HepG2 (cell line): Measurements from ENCODE around the gene CLDND2. TPM values are rescaled to one million over a fixed set of nuclear protein-coding genes. Genes with fewer than 3 reads are reported as not detected.

Experiments used
- AGO1 ChIP-seq: fragments of 200-400 bp; formaldehyde crosslinking; IDR thresholded peaks from 2 replicates; pipeline ENCODE4 v1.6.1; 2017; ENCODE audit warnings: mild to moderate bottlenecking, low read depth, low read length, moderate library complexity; ENCODE audit not compliant: poor library complexity, severe bottlenecking
- CBX1 ChIP-seq: IDR thresholded peaks from one replicate; pipeline ENCODE4 v1.6.1; 2016; ENCODE audit warnings: antibody characterized with exemption, low read depth
- CHD4 ChIP-seq: fragments of 200-600 bp; sonication (generic); IDR thresholded peaks from 2 replicates; pipeline ENCODE4 v1.7.0; 2017; ENCODE audit warnings: mild to moderate bottlenecking, low read length, borderline replicate concordance
- DR1 ChIP-seq: sonication (generic); formaldehyde crosslinking; IDR thresholded peaks from 2 replicates; pipeline ENCODE4 v1.8.0; 2021; ENCODE audit warnings: mild to moderate bottlenecking, missing genetic modification reagents, inconsistent platforms
- ELF3 ChIP-seq: IDR thresholded peaks from 2 replicates; pipeline ENCODE4 v1.6.1; 2016; ENCODE audit warnings: missing genetic modification reagents, missing compliant biosample characterization
- ETV5 ChIP-seq: IDR thresholded peaks from 2 replicates; pipeline ENCODE4 v1.6.1; 2018; ENCODE audit warnings: missing biosample characterization, missing genetic modification reagents, inconsistent platforms, borderline replicate concordance
- HDAC2 ChIP-seq: sonication (generic); formaldehyde crosslinking; IDR thresholded peaks from 2 replicates; pipeline ENCODE4 v1.4.0; 2020; ENCODE audit warnings: missing genetic modification reagents
- HMG20A ChIP-seq: IDR thresholded peaks from 2 replicates; pipeline ENCODE4 v1.6.1; 2016; ENCODE audit warnings: borderline replicate concordance
- HOXA3 ChIP-seq: sonication (generic); formaldehyde crosslinking; IDR thresholded peaks from 2 replicates; pipeline ENCODE4 v1.5.0; 2020; ENCODE audit warnings: missing genetic modification reagents
- LCORL ChIP-seq, 2 experiments: fragments of 450-650 bp in 1 of 2; sonication (generic) in 1 of 2; formaldehyde crosslinking in 1 of 2; IDR thresholded peaks; 2 replicates each; pipeline versions ENCODE4 v1.5.0 to v1.6.1; 2017 to 2020; ENCODE audit warnings: antibody characterized with exemption in 1 of 2, missing genetic modification reagents in 1 of 2
- MYC ChIP-seq: sonication (generic); formaldehyde crosslinking; IDR thresholded peaks from 2 replicates; pipeline ENCODE4 v1.9.0; 2021; ENCODE audit warnings: missing genetic modification reagents, borderline replicate concordance
- NKX3-1 ChIP-seq: sonication (generic); formaldehyde crosslinking; IDR thresholded peaks from 2 replicates; pipeline ENCODE4 v1.5.0; 2020; ENCODE audit warnings: missing genetic modification reagents
- PHF8 ChIP-seq: sonication (generic); formaldehyde crosslinking; IDR thresholded peaks from 2 replicates; pipeline ENCODE4 v1.5.0; 2020; ENCODE audit warnings: missing genetic modification reagents
- RFXANK ChIP-seq: IDR thresholded peaks from 2 replicates; pipeline ENCODE4 v1.6.1; 2016
- SP2 ChIP-seq: sonication (generic); formaldehyde crosslinking; IDR thresholded peaks from 2 replicates; pipeline ENCODE4 v1.5.1; 2020; ENCODE audit warnings: mild to moderate bottlenecking, missing genetic modification reagents
- TBX2 ChIP-seq: sonication (generic); formaldehyde crosslinking; IDR thresholded peaks from 2 replicates; pipeline ENCODE4 v1.5.0; 2020; ENCODE audit warnings: missing genetic modification reagents, mild to moderate bottlenecking, borderline replicate concordance
- TGIF2 ChIP-seq: IDR thresholded peaks from 2 replicates; pipeline ENCODE4 v1.6.1; 2016; ENCODE audit warnings: control low read depth, missing compliant biosample characterization
- ZNF180 ChIP-seq: sonication (generic); formaldehyde crosslinking; IDR thresholded peaks from 2 replicates; pipeline ENCODE4 v1.4.0; 2020; ENCODE audit warnings: low read depth, missing genetic modification reagents, borderline replicate concordance
- ZNF550 ChIP-seq: sonication (generic); formaldehyde crosslinking; IDR thresholded peaks from 2 replicates; pipeline ENCODE4 v1.4.0; 2020; ENCODE audit warnings: mild to moderate bottlenecking, missing genetic modification reagents, borderline replicate concordance
- ZNF790 ChIP-seq: sonication (generic); formaldehyde crosslinking; IDR thresholded peaks from 2 replicates; pipeline ENCODE4 v1.8.0; 2022; ENCODE audit warnings: missing genetic modification reagents, mild to moderate bottlenecking, borderline replicate concordance
- ZNF792 ChIP-seq: IDR thresholded peaks from 2 replicates; pipeline ENCODE4 v1.6.1; 2016
- ZSCAN25 ChIP-seq: sonication (generic); formaldehyde crosslinking; IDR thresholded peaks from 2 replicates; pipeline ENCODE4 v1.8.0; 2022; ENCODE audit warnings: mild to moderate bottlenecking, missing genetic modification reagents
- ZZZ3 ChIP-seq: sonication (generic); formaldehyde crosslinking; IDR thresholded peaks from 2 replicates; pipeline ENCODE4 v1.4.0; 2020; ENCODE audit warnings: missing genetic modification reagents, mild to moderate bottlenecking, borderline replicate concordance
- polyA plus RNA-seq, 8 experiments: library from polyadenylated mRNA; depleted of rRNA in 3 of 8; stranded (reverse) in 7 of 8; unstranded in 1 of 8; fragments of >200 nt; fragmentation: Illumina TruSeq in 4 of 8; extraction: Trizol in 4 of 8; gene quantifications; 2 replicates each; pipeline versions ENCODE4 v1.2.1 to v1.2.3, GENCODE V29; 2011 to 2016; ENCODE audit warnings: low read depth in 4 of 8, missing spikeins in 1 of 8, mixed read lengths in 1 of 8; ENCODE audit not compliant: insufficient read depth in 1 of 8
- total RNA-seq, 5 experiments: library from RNA; depleted of rRNA; stranded (reverse); fragments of >200 nt; fragmentation: Illumina TruSeq; extraction: Trizol; gene quantifications; 2 replicates each; pipeline ENCODE4 v1.2.3, GENCODE V29; 2016; ENCODE audit warnings: low read depth in 1 of 5
- TF ChIP-seq, protein P1 (sequence below): sonication (generic); formaldehyde crosslinking; IDR thresholded peaks from 2 replicates; pipeline ENCODE4 v1.5.0; 2020; ENCODE audit warnings: mild to moderate bottlenecking, missing genetic modification reagents, borderline replicate concordance
- TF ChIP-seq, protein P2 (sequence below): sonication (generic); formaldehyde crosslinking; IDR thresholded peaks from 2 replicates; pipeline ENCODE4 v1.5.1; 2020; ENCODE audit warnings: mild to moderate bottlenecking, missing genetic modification reagents, moderate library complexity
- TF ChIP-seq, protein P3 (sequence below): sonication (generic); formaldehyde crosslinking; IDR thresholded peaks from 2 replicates; pipeline ENCODE4 v1.8.0; 2022; ENCODE audit warnings: missing genetic modification reagents, low read depth, mild to moderate bottlenecking, borderline replicate concordance

The CLDND2 gene
- total and polyA plus RNA-seq, 2 of the 13 experiments (the other 11 are each of a cell fraction or from before 2014, with no cell fraction given) = 0.84 to 1.8 TPM

DNA sequence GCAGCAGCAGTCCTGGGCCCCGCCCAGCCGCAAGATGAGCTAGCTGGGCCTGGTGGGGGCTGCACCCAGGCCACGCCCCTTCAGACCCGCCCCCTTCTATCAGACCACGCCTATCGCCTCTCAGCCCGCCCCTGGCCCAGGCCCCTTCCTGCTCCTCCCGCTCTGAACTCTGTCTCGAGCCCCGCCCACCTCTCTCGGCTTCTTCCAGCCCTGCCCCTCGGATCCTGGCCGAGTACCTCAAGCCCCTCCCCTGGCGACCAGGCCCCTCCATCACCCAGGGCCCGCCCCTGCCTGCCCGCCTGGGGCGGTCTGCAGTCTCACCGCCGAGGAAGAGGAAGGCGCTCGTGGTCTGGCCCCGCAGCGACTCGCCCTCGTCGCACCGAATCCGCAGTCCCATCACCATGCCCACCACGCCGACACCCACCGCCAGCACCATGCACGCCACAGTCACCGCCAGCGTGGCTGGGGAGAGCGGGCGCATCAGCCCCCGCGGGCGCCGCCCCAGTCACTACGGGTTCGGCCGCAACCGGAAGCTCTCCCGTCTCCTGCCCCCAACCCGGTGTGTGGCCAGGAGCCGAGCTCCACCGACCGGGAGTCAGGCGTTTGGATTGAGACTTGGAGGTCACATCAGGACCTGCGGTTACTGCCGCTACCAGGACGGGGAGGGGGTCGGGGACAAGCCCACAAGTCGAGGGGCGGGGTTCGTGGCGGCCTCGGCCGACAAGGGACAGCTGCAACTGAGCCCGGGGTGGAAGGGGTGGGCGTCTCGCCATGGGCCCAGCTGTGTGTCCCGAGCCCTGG is 1.0 kb downstream of the CLDND2 start (continued):
- TF ChIP-seq LCORL (IDR thresholded peaks at IDR 0.05) = no peak
- peak; percentile 46; the same call in 1 of the 2 replicates for TF ChIP-seq LCORL (CRISPR knock-in tag; IDR thresholded peaks at IDR 0.05)
- TF ChIP-seq NKX3-1 (CRISPR knock-in tag) = no peak; the same call in 1 of the 2 replicates
- TF ChIP-seq ETV5 = peak; percentile 82
- TF ChIP-seq HOXA3 (CRISPR knock-in tag) = peak; percentile 56; the same call in 1 of the 2 replicates
- peak; percentile 31; the same call in 1 of the 2 replicates for TF ChIP-seq ELF3 (CRISPR knock-in tag)
- TF ChIP-seq CBX1 = no peak
- TF ChIP-seq ZZZ3 (CRISPR knock-in tag) = 0 out of 2 replicates have a peak, but pooled peaks have one; percentile 47
- peak; percentile 78 for TF ChIP-seq DR1
- 0 out of 2 replicates have a peak, but pooled peaks have one; percentile 51 for TF ChIP-seq ZNF790 (CRISPR knock-in tag)
- peak; percentile 31; the same call in 1 of the 2 replicates for TF ChIP-seq TBX2 (CRISPR knock-in tag)
- TF ChIP-seq MYC (CRISPR knock-in tag) = peak; percentile 79
- 0 out of 2 replicates have a peak, but pooled peaks have one; percentile 10 for TF ChIP-seq TGIF2
- peak; percentile 52 for TF ChIP-seq SP2 (CRISPR knock-in tag)
- peak; percentile 59 for TF ChIP-seq AGO1
- TF ChIP-seq ZSCAN25 (CRISPR knock-in tag) = peak; percentile 73
- no peak for TF ChIP-seq RFXANK (CRISPR knock-in tag)
- peak; percentile 58 for TF ChIP-seq ZNF792 (CRISPR knock-in tag)
- 0 out of 2 replicates have a peak, but pooled peaks have one; percentile 14 for TF ChIP-seq HMG20A (CRISPR knock-in tag)
- TF ChIP-seq, protein P1, sequence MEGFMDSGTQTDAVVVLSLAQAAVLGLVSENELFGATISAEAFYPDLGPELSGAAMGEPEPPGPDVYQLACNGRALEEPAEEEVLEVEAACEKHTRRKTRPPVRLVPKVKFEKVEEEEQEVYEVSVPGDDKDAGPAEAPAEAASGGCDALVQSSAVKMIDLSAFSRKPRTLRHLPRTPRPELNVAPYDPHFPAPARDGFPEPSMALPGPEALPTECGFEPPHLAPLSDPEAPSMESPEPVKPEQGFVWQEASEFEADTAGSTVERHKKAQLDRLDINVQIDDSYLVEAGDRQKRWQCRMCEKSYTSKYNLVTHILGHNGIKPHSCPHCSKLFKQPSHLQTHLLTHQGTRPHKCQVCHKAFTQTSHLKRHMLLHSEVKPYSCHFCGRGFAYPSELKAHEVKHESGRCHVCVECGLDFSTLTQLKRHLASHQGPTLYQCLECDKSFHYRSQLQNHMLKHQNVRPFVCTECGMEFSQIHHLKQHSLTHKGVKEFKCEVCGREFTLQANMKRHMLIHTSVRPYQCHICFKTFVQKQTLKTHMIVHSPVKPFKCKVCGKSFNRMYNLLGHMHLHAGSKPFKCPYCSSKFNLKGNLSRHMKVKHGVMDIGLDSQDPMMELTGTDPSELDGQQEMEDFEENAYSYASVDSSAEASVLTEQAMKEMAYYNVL (CRISPR knock-in tag) = peak; percentile 42; the same call in 1 of the 2 replicates
- no peak for TF ChIP-seq ZNF180 (CRISPR knock-in tag)
- no peak for TF ChIP-seq CHD4
- TF ChIP-seq, protein P2, sequence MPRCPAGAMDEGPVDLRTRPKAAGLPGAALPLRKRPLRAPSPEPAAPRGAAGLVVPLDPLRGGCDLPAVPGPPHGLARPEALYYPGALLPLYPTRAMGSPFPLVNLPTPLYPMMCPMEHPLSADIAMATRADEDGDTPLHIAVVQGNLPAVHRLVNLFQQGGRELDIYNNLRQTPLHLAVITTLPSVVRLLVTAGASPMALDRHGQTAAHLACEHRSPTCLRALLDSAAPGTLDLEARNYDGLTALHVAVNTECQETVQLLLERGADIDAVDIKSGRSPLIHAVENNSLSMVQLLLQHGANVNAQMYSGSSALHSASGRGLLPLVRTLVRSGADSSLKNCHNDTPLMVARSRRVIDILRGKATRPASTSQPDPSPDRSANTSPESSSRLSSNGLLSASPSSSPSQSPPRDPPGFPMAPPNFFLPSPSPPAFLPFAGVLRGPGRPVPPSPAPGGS (CRISPR knock-in tag) = peak; percentile 74; the same call in 1 of the 2 replicates
- no peak for TF ChIP-seq ZNF550 (CRISPR knock-in tag)
- peak; percentile 88 for TF ChIP-seq PHF8 (CRISPR knock-in tag)
- TF ChIP-seq, protein P3, sequence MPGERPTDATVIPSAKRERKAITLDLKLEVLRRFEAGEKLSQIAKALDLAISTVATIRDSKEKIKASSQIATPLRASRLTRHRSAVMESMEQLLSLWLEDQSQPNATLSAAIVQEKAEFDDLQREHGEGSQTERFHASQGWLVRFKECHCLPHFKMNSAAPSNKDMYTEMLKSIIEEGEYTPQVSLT = no peak
- peak; percentile 77 for TF ChIP-seq HDAC2 (CRISPR knock-in tag)
